ENCODE measurements around the gene CDADC1.

Gene CDADC1

GRCh38 chr13:49247643-49248621, at the start of gene CDADC1:
TSS of gene CDADC1 (plus strand) at chr13:49247925. CDS start at chr13:49248038, 113 bp downstream.
- DNase-seq: peak; percentile 74 to 91

GRCh38 chr13:49206641-49207040, 41.1 kb upstream of the CDADC1 start:
- no peak for DNase-seq

- DNase-seq: no peak
Observed at GRCh38 chr13:49208619-49209018, 39.1 kb upstream of the CDADC1 start.

DNA sequence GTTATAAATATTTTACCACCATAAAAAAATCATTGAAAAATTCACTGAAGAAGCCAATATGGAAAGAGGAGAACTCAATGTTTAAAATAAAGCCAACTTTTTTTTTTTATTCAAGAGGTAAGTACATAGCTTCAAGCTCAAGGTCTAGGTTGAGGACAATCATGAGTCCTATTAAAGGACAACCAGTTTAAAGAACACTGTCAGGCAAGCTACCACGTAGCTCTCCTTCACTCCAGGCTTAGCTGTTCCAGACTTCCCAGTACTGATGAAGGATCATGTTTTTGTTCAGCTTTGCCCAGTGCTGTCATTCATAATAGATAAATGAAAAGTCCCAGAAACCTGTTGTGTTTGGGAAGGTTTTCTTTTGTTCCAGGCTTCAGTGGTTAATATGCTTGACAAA, 37.6 kb upstream of the CDADC1 start:
- no peak for DNase-seq

GRCh38 chr13:49210669-49211068, 37.1 kb upstream of the CDADC1 start:
- DNase-seq: no peak

DNA sequence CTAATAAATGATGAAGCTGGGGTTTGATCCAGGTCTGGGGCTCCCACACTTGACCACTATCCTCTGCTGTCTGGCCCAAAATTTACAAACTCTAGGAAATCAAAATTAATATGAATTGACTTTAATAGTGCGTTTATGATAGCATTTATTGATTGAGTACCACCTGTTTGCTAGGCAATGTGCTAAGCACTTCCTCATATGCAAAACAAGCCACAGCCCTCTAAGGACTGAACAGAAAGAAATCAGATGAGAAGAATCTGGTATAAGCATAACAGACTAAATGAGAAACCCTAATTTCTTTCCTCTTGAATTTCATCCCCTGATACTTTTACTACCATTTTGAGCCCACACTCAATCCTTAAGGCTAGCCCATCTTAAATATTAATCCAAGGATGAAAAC, 34.2 kb upstream of the CDADC1 start:
- no peak for DNase-seq

GRCh38 chr13:49213997-49214916, 33.5 kb upstream of the CDADC1 start:
- DNase-seq: no peak

DNA sequence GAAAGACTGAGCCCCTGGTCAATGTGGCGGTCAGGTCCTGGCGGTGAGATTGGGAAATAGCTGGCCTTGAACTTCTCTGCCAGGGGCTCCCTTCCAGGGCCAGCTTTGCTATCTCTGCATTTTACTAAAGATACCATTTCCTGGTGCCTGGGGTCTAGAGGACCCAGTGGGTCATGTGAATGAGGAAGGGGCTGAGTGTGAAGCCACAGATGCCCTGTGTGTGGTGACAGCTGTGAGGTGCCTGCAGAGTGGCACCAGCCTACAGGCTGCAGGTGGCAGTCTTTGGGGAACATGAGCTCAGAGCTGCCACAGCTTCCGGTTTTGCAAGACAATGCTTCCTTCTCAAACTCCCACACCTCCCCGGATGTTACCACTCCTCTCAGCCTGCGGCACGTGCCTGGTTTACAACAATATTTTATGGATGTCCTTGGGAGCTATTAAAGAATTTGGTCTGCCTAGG, 32.8 kb upstream of the CDADC1 start:
- DNase-seq: peak; percentile 25 to 41

- DNase-seq: no peak
Observed at GRCh38 chr13:49216334-49216733, 31.4 kb upstream of the CDADC1 start.

DNA sequence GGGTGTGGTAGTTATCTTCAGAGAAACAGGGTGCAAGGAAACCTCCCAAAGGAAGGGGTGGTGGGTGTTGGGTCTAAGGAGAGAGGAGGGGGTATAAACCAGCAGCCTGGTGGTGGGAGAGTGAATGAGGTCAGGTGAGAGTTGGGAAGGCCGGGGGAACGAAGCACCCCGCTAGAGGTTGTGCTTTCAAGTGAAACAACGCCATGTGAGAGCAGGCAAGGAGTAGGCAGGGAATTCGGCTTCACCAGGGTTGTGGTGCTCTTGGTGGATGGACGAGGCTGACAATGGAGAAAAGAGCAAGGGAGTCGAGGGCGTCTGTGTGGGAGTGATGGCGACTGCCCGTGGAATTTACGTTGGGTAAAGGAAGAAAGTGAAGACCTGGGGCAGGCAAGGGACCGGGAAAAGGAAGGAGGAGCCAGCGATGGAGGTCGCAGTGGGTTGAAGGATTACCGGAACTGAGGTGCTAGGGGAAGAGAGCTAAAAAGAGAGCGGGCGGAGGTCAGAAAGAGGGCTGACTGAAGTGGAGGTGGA, 29.7 kb upstream of the CDADC1 start:
- no peak for DNase-seq

- no peak for DNase-seq
Observed at GRCh38 chr13:49218493-49219051, 29.2 kb upstream of the CDADC1 start.

DNA sequence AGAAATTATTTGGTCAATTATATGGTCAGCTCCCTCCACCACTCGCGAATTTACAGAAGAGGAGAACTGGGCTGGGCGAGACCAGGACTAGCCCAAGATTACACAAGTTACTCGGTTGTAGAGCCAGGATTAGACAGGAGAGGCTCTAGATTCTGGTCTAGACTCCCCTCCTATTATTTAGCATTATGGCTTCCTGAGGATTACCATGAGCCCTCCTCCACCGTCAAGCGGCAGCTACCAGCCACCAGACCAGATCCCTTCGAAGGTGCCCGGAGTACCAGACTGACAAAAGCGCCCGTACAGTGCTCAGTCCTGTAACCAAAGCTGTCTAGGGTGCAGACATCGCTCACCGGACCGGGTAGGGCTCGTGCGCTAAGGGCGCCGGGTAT, 28.1 kb upstream of the CDADC1 start:
- no peak for DNase-seq

DNA sequence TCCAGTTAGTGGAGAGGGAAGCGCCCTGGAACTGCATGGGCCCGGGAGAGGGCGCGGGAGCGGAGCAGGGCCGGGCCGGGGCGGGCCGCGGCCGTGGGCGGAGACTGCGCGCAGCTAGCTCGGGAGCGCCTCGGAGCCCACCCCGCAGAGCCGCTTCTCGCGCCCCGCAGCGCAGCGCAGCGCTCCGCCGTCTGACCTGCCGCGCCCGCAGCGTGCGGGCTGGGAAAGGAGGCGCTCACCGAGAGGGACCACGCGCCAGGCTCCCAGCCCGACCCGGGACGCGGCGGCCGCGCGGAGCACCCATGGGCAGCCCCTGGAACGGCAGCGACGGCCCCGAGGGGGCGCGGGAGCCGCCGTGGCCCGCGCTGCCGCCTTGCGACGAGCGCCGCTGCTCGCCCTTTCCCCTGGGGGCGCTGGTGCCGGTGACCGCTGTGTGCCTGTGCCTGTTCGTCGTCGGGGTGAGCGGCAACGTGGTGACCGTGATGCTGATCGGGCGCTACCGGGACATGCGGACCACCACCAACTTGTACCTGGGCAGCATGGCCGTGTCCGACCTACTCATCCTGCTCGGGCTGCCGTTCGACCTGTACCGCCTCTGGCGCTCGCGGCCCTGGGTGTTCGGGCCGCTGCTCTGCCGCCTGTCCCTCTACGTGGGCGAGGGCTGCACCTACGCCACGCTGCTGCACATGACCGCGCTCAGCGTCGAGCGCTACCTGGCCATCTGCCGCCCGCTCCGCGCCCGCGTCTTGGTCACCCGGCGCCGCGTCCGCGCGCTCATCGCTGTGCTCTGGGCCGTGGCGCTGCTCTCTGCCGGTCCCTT, 27.5 kb upstream of the CDADC1 start, which contains the start of gene MLNR:
TSS of gene MLNR (plus strand) at position 303 of the 820 bp plus-strand sequence. CDS start at position 303, 0 bp downstream.
- DNase-seq: no peak

GRCh38 chr13:49220856-49221589, 26.7 kb upstream of the CDADC1 start:
- DNase-seq: no peak

DNA sequence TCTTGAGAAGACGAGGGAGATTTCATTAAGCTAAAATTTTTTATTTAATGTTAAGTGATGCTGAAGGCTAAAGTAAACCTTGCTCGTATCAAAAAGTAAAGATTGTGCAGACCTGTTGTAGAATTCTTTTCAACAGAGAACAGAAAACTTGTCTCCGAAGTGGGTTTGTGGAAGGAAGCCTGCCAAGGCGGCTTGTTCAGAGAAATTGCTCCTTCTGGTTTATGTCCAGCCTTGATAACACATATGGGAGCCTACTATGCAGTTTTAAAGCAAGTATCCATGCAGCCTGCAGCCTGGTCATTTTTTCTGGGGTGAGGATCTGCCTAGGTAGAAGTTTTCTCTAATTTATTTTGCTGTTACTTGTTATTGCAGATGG, 26.1 kb upstream of the CDADC1 start:
- DNase-seq: no peak

DNA sequence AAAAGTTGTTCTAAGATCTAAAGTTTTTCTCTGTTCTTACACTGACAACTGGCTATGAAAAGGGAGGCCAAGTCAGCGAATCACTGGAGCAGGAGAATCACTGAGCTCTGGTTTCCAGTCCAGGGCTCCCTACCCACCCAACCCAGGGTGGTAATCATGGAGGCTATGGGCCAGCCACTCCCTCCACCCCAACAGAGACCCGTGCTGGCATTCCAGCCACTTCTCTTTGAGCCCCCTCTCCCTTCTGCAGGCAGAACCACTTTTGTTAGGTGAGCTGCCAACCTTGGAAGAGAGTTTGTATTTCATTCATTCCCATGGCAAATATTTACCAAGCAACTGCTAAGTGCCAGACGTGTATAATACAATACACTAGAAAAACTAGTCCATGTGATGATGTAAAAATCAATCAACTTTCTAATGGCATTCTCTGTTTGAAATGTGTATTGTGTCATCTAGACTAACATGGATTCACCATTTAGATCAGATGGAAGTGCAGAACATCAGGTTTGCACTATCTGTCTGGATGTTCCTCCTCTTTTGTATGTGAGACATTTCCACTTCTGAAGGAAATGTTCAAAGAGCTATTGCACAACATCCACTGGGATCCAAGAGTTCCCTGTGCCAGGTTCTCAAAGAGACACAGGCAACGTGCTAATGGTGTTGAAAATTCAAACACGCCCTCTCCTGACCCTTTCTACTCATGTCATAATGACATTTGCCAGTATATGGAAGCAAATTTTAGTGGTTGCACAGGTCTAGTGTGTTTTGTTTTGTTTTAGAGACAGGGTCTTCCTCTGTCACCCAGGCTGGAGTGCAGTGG, 22.3 kb upstream of the CDADC1 start:
- no peak for DNase-seq

- no peak for DNase-seq
Observed at GRCh38 chr13:49226613-49227012, 21.1 kb upstream of the CDADC1 start.

- DNase-seq: no peak
Observed at GRCh38 chr13:49234741-49235140, 13.0 kb upstream of the CDADC1 start.

DNA sequence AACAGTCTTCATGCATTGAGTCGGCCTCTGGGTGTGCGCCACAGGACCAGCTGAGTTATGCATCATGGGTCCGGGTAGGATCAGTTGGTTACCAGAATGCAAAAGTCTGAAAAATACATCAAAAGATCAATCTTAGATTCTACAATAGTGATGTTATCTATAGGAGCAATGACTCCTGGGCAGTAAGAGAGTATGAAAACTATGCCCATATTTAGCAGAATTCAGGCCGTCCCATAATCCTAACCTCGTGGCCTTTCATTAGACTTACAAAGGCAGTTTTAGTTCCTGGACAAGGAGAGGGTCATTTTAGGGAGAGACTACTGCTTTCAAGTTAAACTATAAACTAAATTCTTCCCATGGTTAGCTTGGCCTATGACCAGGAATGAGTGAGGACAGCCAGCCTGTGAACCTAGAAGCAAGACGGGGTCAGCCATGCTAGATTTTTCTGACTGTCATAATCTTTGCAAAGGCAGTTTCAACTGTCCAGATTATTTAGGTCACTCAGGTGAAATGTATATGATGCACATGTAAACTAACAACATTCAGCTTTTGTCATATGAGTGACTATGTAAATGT, 11.8 kb upstream of the CDADC1 start:
- DNase-seq: no peak

DNA sequence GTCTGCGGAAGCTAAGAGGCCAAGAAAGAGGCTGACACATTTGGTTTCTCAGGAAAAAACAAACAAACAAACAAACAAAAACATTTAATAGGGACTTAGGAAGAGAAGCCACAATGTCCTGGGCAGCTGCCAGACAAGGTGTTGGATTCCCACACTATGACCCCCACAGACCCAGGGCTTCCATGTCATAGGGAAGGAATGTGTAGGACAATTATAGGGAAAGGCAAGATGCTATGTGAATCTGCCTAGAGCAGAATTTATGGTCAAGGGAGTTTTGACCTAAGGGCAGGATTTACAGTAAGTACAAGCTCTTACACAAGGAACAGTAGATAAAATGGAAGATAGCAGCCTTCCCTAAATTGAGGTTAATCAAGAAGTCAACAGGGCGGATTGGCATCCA, 9.1 kb upstream of the CDADC1 start:
- DNase-seq: no peak

Data from SHP77 (cell line).